Loucy (cell line): ENCODE measurements around the gene OGFR.

Source experiments
- CTCF ChIP-seq: fragments of 200-600 bp; sonication (generic); conservative IDR thresholded peaks from 2 replicates; pipeline ENCODE4 v1.5.1; 2014; ENCODE audit warnings: mild to moderate bottlenecking, antibody characterized with exemption, low read length
- EZH2phosphoT487 ChIP-seq: fragments of 200-600 bp; IDR thresholded peaks from 2 replicates; pipeline ENCODE4 v1.6.1; 2018; ENCODE audit warnings: antibody characterized with exemption, mild to moderate bottlenecking, moderate library complexity, borderline replicate concordance

- TF ChIP-seq CTCF, result no peak
- TF ChIP-seq EZH2phosphoT487, result no peak
Measured at GRCh38 chr20:62765021-62765420, 39.6 kb upstream of the OGFR start.
